Activated CD4-positive, alpha-beta T cell treated with anti-CD3 and anti-CD28 coated beads, Interleukin-2, amount 50 U/mL, for 4 hours (primary cell): Measurements from ENCODE around the gene FERMT3.
A peak's percentile ranks its signal among the peaks of the same experiment; 100 is the strongest.
"Not testable (repeated sequence)": the region's sequence is repeated elsewhere in the genome, so short reads cannot be mapped to it uniquely, and the experiment has no call there.

Experiments
- DNase-seq, 2 experiments: peaks; one replicate each; pipeline ENCODE4 v3.0.0-alpha.2; 2020

Gene FERMT3

DNA sequence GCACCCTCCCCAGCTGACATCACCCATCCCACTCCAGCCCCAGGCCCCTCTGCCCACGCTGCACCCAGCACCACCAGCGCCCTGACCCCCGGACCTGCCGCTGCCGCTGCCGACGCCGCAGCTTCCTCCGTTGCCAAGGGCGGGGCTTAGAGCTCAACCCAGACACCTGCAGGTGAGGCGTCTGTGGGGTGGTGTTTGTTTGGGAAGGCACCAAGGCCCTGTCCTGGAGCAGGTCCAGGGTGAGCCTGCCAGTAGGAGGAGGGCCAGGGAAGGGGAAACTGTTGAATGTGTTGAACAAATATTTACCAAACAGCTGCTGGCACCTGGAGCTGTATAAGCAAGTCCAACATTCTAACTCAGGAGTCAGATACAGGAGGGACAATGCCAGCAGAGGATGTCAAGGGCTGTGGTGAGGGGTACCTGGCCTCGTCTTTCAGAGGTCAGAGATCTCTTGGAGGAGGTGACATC lies 31.0 kb downstream of the FERMT3 start:
- DNase-seq, result no peak

DNA sequence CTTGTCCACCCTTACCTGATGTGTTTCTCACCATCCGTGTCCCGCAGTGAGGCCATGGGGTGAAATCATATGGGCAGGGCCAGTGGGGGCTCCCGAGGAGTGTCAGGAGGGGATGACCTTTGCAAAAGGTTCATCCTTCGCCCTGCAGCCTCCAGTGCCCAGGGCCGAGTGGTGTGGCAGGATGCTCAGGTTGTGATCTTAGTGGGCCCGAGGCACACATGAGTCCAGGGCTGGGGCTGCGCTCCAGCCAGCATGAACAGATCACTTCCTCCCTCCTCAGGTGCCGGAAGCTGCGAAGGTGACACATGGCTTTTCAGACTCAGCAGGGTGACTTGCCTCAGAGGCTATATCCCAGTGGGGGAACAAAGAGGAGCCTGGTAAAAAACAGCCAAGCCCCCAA lies 31.6 kb downstream of the FERMT3 start:
- no peak for DNase-seq

DNA sequence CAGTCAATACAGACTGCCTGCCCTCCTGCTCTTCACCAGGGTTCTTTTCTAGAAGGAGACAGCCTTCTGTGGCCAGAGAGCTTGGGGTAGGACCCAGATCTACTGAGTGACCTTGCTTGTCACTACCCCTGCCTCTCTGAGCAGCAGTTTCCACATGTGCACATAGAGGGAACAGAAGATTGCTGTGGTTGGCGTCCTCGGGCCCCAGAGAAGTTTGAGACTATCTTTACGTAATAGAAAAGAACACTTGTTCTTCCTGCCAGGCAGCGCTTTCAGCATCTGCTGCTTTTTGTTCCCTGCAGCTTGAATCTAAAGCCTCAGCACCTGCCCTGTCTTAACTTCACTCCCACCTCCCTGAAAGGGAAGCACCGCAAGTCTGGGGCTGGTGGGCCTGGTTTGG lies 32.5 kb downstream of the FERMT3 start:
- DNase-seq, result no peak

DNA sequence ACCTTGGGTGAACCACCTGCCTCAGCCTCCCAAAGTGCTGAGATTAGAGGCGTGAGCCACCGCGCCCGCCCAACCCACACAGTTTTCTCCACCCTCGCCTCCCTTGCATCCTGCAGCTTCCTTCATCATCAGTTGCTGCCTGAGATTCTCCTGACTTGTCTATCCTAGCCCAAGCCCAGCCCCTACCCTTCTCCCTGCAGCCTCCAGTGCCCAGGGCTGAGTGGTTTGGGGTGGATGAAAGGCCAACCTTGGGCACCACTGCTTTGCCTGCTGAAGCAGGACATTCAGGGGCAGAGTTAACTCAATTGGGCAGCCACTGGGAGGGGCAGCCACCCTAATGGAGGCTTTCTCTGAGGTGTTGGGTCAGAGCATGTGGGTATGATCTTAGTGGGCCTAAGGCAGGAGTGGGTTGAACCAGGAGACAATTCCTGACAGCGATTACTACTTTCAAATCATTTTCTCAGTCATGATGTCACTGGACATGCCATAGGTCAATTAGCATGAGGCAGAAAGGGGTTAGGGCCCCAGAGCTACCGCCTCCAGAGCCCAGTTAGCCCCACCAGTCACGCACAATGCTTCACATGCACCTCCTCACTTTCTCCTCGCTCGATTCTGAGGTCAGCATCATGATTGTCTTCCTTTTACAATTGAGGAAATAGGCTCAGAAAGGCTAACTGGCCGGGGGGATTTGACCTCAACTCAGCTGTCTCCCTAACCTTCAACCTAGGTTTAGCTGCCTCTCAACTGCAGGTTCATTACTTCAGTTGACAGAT lies 33.3 kb downstream of the FERMT3 start:
- no peak for DNase-seq

DNA sequence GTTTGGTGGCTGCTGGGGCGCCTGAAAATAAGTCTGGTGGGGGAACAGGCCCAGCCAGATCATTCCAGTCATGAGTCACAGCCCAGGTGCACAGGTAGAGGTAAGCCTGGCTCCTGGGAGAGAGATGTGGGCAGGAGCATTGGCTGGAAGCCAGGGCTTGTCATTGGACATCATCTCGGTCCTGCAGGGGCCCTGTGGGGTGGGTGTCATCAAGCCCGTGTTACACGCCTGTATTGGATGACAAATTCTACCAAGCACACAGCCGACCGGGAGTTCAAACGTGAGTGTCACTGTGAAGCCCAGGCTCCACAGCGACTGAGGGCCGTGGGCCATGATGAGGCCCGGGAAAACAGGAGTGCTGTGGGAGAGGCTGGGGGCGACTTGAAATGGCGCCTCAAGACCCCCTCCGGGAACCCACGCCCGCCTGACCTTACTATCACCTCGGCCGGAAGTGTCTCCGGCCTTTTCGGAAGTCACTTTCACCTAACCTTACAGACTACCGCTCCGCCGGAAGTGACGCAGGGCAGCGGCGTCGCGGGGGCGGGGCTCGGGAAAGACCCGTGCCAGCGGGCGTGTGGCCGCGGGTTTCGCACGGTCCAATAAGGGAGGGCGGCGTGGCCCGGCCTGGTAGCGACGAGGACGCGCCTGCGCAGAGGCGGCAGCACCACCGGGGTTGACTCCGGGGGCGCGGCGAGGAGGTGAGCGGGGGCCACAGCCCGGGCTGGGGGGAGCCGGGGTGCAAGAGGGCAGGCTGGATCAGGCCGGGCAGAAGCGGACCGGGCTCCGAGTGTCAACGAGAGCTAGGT lies 34.1 kb downstream of the FERMT3 start, which contains the start of gene FKBP2:
Gene FKBP2, plus strand, starts transcription at position 661 of the 806 bp plus-strand sequence. CDS start 1,293 bp downstream, outside the sequence.
- DNase-seq, result peak; percentile 95 to 97

DNA sequence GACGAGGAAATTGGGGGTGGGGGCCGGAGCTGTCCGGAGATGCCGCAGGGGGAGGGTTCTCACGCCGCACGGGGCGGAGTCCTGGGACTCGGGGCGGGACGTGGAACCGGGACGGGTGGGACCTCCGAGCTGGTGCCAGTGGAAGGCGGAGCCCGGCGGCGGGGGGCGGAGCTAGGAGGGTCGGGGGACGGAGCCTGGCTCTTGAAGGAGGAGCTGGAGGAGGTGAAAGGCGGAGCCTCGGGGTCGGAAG lies 34.6 kb downstream of the FERMT3 start:
- DNase-seq, result no peak

DNA sequence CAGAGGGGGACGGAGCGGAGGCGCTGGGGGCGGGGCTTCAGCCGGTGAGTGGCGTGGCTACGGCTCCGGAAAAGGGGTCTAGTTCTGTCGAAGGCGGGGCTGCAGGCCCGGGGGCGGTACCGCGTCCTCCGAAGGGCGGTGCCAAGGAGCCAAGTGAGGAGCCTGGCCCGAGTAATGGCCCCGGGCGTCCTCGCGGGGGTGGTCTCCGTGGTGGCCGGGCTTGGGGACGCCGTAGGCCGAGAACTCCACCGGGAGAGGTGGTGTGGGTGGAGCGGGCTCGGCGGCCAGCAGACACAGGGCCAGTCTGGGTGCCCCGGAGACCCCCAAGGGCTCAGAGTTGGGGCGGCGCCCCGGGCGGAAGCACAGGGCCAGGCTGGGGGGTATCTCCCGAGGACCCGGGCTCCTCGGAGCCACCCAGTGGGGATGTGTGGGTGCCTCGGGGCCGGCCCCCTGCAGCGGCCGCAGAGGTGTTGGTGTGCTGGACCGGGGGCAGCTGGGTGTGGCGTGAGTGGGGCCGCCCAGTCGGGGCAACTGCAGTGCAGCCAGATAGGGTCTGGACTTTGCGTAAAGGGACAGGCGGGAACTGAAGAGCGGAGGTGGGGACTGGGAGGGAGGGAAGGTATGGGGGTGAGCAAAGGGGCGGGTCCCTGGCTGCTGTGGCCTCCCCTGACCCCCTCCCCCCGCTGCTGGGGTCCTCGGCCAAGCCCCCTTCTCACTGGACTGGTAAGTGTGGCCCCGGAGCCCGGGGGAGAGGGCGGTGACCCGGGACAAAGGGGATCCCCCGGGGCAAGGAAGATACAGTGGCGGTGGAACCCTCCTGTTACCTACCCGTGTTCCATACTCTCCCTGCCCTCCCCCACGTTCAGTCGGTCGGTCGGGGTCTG lies 35.2 kb downstream of the FERMT3 start:
- DNase-seq, result peak; percentile 99 to 100

DNA sequence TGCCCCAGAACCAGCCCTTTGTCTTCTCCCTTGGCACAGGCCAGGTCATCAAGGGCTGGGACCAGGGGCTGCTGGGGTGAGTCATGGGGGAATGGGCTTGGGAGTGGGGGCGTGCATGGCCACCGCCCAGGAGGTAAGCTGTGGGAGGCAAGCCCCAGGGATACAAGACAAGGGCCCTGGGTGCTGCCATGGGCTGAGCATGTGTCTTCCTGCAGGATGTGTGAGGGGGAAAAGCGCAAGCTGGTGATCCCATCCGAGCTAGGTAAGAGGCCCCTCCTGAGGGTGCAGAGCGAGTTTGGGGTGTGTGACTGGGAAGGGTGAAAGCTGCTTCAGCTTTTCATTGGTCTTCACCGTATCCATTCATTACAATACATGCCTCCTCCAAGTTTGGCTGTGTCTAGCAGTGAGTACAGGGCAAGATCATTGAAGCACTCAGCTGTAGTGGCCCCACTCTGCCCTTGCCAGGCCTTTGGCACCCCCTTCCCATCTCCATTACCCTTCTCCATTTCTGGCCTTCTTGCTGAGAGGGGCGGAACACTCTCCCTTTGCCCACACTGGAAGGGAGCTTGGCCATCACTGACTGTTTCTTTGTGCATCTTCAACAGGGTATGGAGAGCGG lies 36.8 kb downstream of the FERMT3 start:
- DNase-seq, result no peak

DNA sequence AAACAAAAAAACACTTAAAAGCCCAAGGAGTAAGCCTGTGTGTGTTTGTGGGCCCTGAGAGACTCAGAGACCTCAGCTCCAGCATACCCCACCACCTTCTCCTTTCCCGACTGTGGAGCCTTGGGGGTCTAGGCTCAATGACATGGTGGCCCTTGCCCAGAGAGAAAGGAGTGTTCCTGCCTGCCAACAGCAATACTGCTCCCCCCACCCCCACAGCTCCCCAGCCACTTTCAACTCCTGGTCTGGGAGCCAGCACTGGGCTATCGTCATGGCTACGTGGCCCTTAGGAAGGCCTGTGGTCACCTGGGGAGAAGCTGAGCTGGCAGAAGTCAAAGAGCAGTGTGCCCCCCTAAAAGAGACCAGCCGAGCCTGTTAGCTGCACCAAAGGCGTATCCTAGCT lies 37.6 kb downstream of the FERMT3 start:
- DNase-seq, result no peak

DNA sequence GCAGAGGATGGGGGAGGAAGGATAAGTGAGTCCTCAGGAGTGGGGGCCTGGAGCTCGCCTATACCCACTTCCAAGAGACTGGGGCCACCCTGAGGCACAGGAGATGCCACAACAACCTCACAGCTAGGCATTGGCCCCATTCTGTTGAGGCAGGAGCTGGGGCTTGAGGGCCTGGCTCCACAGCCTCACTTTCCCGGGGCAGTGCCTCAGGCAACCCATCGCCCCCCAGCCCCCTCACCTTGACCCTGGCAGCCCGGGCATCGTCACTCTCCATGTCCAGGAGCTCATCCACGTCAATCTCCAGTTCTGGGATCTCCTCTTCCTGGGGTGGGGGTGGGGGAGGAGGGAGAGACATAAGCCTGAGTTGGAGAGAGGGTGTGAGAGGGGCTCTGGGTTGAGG lies 38.4 kb downstream of the FERMT3 start:
- DNase-seq, result no peak

DNA sequence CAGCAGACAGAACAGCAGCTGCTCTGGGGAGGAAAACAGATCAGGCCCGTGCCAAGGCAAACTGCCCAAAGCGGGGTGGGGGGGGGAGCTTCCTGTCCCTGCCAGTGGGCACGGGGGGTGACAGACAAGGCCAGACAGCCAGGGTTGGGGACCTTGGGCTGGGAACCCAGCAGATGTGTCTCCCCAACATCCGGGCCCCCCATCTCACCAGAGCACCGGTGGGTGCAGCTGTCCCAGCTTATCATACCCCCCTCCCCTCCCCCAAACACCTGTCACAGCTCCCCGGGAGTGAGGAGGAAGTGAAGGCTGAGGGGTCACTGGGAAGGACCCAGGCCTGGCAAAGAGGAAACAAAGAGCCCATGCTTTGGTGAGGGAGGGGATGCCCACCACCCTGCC lies 38.9 kb downstream of the FERMT3 start:
- peak in 1 of 2 experiments; percentile 24 for DNase-seq

DNA sequence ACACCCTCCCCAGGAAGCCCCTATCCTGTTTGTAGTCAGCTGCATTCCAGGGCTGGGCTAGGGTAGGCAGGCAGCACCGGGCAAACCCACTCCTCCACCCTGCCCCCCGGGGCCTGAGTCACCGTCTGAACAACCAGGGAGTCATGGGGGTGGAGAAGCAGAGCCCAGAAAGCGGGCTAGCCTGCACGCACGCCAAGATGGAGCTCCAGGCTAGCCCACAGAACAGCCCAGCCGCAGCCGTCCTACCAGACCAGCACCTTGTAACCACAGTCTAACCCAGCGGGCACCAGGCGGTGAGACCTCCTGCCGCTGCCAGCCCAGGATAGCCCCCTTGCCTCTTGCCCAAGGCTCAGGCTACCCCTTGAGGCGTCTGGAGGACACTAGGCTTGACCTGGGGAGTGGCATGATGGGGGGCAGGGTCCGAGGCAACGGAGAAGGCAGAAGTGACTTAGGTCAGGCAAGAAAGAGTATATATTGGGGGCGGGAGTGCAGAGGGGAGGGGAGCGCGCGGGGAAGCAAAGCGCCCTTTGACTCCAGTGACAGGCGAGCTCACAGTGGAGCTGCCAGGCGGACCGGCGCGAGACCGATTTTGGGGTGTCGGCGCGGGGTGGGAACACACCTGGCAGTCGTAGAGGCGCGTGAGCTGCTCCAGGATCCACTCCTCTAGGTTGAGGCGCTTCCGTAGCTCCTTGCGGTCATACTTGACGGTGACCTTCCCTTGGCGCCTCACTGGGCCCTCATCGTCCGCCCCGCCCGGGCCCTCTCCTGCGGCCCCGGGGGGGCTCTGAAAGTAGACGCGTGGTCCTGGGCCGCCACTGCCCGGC lies 39.5 kb downstream of the FERMT3 start:
- peak; percentile 81 to 85 for DNase-seq

DNA sequence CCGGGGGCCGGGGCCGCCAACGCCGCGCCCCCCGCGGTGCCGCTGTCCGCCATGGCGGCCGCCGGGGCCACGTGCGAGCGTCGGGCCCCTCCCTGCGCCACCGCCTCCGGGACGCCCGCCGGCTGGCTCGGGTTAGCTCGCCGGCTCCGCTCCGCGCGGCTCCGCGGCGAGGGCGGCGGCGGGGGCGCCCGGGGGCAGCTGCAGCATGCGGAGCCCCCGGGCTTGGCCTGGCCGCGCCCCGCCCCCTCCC lies 40.0 kb downstream of the FERMT3 start:
- DNase-seq, result not testable (repeated sequence)

DNA sequence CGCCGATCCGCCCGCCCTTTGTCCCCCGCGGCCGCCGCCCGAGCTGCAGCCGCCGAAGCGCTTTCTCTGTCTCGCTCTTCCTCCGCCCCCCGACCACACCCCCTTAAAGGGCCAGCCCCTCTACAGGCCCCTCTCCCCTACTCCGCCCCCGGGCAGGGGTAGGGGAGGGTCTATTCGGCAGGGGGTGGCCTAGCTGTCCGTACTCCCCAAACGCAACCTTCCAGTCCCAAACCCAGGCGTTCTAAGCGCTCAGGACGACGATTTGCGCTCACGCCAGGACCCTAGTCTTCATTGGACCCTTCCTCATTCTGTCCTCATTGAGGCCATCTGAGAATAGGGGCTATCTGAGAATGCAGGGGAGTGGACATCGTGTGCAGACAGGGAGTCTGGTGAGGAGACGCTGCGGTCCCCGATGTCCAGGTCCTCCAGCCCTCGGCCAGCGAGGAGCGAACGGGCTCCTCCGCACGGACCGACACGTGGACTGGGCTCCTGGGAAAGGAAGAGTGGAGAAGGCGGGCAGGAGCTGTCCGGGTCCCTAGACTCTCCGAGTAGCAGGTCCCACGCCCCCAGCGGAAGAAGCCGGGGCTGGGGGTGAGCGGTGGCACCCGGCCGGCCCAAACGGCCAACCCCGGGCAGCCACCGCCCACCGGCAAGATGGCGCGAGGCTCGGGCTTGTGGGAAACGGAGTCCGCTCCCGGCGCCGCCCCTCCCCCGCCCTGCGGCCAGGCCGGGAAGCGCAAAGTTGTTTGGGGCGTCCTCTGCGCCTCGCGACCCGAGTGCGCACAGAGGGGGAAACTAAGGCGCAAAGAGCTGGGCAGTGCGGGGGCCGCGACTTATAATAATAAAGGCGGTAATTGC lies 40.6 kb downstream of the FERMT3 start, which contains the start of gene PPP1R14B:
Gene PPP1R14B, minus strand, starts transcription at position 73 of the 858 bp plus-strand sequence. CDS start 270 bp downstream, outside the sequence.
- DNase-seq, result peak; percentile 76 to 80

DNA sequence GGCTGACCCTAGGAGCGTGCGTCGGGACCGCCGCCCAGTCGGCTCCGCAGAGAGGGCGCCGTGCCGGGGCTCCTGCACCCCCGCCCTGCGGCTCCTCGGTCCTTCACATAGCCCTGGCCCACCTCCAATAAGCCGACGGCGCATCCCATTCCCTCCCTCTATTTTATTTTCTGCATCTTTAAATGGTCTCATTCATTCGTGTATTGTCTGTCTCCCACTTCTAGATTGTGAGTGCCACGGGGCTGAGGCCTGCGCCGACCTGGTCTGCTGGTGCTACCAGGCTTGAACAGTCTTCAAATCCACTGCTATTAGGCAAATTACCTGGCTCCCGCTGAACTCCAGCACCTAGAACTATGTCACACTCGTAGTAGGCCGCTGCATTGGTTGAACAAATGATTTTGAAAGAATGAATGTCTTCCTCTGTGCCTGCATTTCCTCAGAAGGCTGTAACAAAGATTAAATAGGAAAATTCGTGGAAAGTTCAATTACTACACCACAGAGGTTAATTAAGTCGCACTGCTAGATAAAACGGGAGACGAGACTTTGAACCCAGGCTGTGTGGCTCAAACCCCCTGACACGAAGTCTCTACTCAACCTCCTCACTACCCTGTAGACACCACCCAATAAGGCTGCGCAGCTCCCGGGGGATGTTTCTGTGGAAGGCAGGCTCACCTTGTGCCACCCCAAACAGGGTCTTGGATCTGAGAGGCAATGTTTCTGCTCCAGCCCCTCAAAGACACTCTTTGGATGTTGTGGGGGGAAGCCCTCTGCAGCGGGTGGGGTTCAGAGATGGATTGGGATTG lies 41.4 kb downstream of the FERMT3 start:
- no peak for DNase-seq

DNA sequence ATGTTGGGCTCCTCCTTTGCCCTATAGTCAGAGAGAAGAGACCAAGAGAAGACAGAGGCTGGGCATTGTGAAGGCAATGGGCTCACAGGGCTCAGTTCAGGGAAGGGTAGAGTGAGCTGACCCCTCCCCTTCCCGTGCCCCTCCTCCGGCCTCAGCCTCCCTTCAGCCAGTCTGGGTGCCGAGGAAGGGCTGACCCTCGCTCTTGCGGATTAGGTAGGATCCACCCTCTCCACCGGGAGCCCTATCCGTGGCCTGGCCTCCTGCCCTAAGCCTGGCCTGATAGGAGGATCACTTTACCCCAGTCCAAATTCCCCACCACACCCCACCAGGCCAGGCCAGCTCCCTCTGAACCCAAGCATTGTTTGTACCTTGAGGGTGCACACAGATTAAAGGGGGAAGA lies 42.1 kb downstream of the FERMT3 start:
- no peak for DNase-seq

DNA sequence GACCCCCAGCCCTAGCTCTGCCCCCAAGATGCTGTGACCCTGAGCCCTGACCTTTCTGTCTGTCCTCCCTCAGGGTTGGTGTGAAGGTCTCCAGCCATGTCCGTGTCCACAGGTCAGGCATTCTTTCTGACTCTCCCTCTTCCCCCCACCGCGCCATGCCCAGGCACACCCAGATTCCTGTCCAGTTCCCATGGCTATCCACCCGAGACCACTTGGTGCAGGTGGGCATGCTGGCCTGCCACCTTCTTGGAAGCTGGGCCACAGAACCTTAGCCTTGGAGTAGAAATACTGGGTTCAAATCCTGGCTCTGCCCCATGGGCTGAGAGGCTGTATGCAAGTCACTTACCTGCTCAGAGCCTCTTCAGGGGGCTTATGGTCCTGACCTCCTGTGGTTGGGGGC lies 42.5 kb downstream of the FERMT3 start:
- DNase-seq, result no peak

DNA sequence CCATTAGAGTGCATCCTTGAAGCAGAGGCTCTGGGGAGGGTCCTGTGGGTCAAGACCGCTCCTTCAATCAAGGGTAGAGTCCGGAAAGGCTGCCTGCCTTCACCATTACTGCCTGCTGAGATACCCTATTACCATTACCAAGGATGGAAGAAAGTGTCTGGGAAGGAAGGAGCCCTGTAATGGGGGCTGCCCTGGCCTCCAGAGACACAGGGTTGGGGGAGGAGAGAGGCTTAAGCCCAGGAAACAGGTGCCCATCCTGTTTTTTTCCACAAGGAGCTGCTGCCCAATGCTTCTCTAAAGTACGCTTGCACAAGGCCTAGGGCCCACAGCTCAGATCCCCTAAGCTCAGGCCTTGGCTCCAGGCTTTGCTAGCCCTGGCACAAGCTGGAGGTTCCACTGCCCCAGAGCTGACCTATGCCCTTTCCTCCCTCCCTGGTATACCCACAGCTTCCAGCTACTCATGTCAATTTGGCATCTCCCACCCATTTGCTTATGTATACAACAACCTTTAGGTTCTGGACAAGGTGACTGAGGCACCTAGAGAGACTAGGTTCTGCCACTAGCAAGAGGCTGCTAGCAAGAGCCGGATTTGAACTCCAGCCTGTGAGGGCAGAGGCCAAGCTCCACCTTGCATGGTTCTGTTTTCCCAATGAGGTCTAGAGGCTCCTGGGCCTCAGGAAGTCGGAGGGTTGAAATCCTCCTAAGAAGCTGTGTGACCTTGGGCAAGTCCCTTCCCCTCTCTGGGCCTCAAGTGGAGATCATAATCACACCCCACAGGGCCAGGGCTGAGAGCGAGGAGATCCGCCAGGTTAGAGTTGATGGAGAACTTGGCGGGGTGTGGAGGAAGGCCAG lies 43.3 kb downstream of the FERMT3 start:
- no peak for DNase-seq

DNA sequence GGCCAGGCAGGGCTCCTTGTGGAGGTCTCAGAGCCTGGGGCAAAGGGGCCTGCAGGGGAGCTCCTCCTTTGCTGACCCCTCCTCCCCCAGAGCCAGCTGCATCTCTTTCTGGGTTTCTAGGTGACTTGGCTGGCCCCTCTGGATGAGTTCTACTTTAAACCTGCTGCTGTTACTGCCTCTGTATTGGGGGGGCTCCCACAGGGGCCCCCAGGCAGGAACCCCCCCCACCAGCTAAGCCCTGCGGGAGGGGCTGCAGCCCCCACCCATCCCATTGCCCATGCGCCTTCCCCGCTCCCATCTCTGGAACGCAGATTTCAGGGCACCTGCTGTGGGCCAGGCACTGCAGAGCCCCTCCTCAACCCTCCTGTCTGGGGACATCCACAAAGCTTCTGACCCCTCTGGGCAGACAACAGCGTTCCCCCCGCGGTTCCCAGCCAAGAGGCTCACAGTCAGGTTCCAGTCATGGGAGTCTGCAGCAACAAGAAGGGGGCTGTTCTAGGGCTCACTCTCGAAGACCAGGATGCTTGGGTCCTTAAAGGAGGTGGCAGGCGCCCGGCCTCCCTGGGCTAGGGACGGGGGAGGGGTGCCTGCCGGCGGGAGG lies 44.0 kb downstream of the FERMT3 start:
- DNase-seq, result no peak
